ENCODE results near the gene TMED10.

The TMED10 gene
- total RNA-seq, result 134 to 276 (median 234) reads per million in 9 experiments

- ATAC-seq (replicated peaks), result peak; percentile 77
- no peaks in the 10 kb centered on the region for H3K27me3 Mint-ChIP-seq
- H3K27ac Mint-ChIP-seq, result peak within 1 kb of the TSS; percentile 99 to 100
- H3K36me3 Mint-ChIP-seq (ENCODE audit: insufficient read depth), result peaks cover 40% of the 10 kb centered on the region
- H3K9me3 Mint-ChIP-seq, result no peaks in the 10 kb centered on the region
- DNase-seq, result peak; percentile 90 to 95 (median 92)
- H3K4me3 Mint-ChIP-seq, result peak within 1 kb of the TSS; percentile 87 to 99
- H3K4me1 Mint-ChIP-seq (ENCODE audit: low read depth in 2 of 2), result peaks cover 30 to 31% of the 10 kb centered on the region in 2 donors
Observed at GRCh38 chr14:75176142-75176820, at the start of gene TMED10. Gene TMED10, minus strand, starts transcription at chr14:75176612. Its CDS starts 33 bp downstream, at chr14:75176579.

- H3K9me3 Mint-ChIP-seq, result no peaks in the 10 kb centered on the region
- DNase-seq (no peak), ATAC-seq (replicated peaks) (no peak)
- no peaks in the 10 kb centered on the region for H3K27me3 Mint-ChIP-seq
- peaks cover 22 to 36% of the 10 kb centered on the region in 2 donors for H3K4me1 Mint-ChIP-seq (ENCODE audit: low read depth in 2 of 2)
- H3K27ac Mint-ChIP-seq, result no peak overlapping the region
- H3K36me3 Mint-ChIP-seq (ENCODE audit: insufficient read depth), result no peaks in the 10 kb centered on the region
- H3K4me3 Mint-ChIP-seq, result no peak overlapping the region
Observed at GRCh38 chr14:75224561-75224960, 48.1 kb upstream of the TMED10 start.

GRCh38 chr14:75223664-75224154 lies 47.3 kb upstream of the TMED10 start:
- Mint-ChIP-seq H3K27me3 (no peaks in the 10 kb centered on the region), H3K9me3 (no peaks in the 10 kb centered on the region), H3K4me1 (ENCODE audit: low read depth in 2 of 2) (peaks cover 14 to 28% of the 10 kb centered on the region in 2 donors), H3K27ac (no peak overlapping the region), H3K4me3 (no peak overlapping the region), H3K36me3 (ENCODE audit: insufficient read depth) (no peaks in the 10 kb centered on the region)
- no peak for ATAC-seq (replicated peaks)
- DNase-seq, result no peak

- ATAC-seq (replicated peaks) (no peak), DNase-seq (no peak)
- no peak overlapping the region for H3K4me3 Mint-ChIP-seq
- H3K9me3 Mint-ChIP-seq, result no peaks in the 10 kb centered on the region
- no peaks in the 10 kb centered on the region for H3K36me3 Mint-ChIP-seq (ENCODE audit: insufficient read depth)
- H3K4me1 Mint-ChIP-seq (ENCODE audit: low read depth in 2 of 2), result peaks cover 5 to 14% of the 10 kb centered on the region in 2 donors
- no peaks in the 10 kb centered on the region for H3K27me3 Mint-ChIP-seq
- H3K27ac Mint-ChIP-seq, result no peak overlapping the region
Observed at GRCh38 chr14:75222208-75222701, 45.8 kb upstream of the TMED10 start.

GRCh38 chr14:75221797-75222196 lies 45.4 kb upstream of the TMED10 start:
- Mint-ChIP-seq H3K9me3 (no peaks in the 10 kb centered on the region), H3K27ac (no peak overlapping the region), H3K36me3 (ENCODE audit: insufficient read depth) (no peaks in the 10 kb centered on the region), H3K4me1 (ENCODE audit: low read depth in 2 of 2) (peaks cover 5 to 12% of the 10 kb centered on the region in 2 donors), H3K27me3 (no peaks in the 10 kb centered on the region), H3K4me3 (no peak overlapping the region)
- DNase-seq (no peak), ATAC-seq (replicated peaks) (no peak)

GRCh38 chr14:75220156-75220555 lies 43.7 kb upstream of the TMED10 start:
- H3K27me3 Mint-ChIP-seq, result no peaks in the 10 kb centered on the region
- peak overlapping the region in 1 of 2 donors; percentile 33 for H3K27ac Mint-ChIP-seq
- H3K4me3 Mint-ChIP-seq, result no peak overlapping the region
- H3K9me3 Mint-ChIP-seq, result no peaks in the 10 kb centered on the region
- DNase-seq (no peak), ATAC-seq (replicated peaks) (no peak)
- peaks cover 10 to 17% of the 10 kb centered on the region in 2 donors for H3K4me1 Mint-ChIP-seq (ENCODE audit: low read depth in 2 of 2)
- peaks cover 2% of the 10 kb centered on the region for H3K36me3 Mint-ChIP-seq (ENCODE audit: insufficient read depth)

GRCh38 chr14:75217508-75218206 lies 41.2 kb upstream of the TMED10 start:
- no peak for DNase-seq
- no peak for ATAC-seq (replicated peaks)
- H3K9me3 Mint-ChIP-seq, result no peaks in the 10 kb centered on the region
- no peak overlapping the region for H3K4me3 Mint-ChIP-seq
- no peaks in the 10 kb centered on the region for H3K27me3 Mint-ChIP-seq
- no peak overlapping the region for H3K27ac Mint-ChIP-seq
- peaks cover 5% of the 10 kb centered on the region for H3K36me3 Mint-ChIP-seq (ENCODE audit: insufficient read depth)
- H3K4me1 Mint-ChIP-seq (ENCODE audit: low read depth in 2 of 2), result peaks cover 11 to 19% of the 10 kb centered on the region in 2 donors

GRCh38 chr14:75216427-75217006 lies 40.1 kb upstream of the TMED10 start:
- H3K27ac Mint-ChIP-seq, result peak overlapping the region in 1 of 2 donors; percentile 44
- H3K9me3 Mint-ChIP-seq, result no peaks in the 10 kb centered on the region
- ATAC-seq (replicated peaks) (no peak), DNase-seq (no peak)
- H3K36me3 Mint-ChIP-seq (ENCODE audit: insufficient read depth), result peaks cover 5% of the 10 kb centered on the region
- no peaks in the 10 kb centered on the region for H3K27me3 Mint-ChIP-seq
- H3K4me1 Mint-ChIP-seq (ENCODE audit: low read depth in 2 of 2), result peaks cover 11 to 19% of the 10 kb centered on the region in 2 donors
- H3K4me3 Mint-ChIP-seq, result no peak overlapping the region

GRCh38 chr14:75215520-75215919 lies 39.1 kb upstream of the TMED10 start:
- ATAC-seq (replicated peaks), result no peak
- Mint-ChIP-seq H3K27me3 (no peaks in the 10 kb centered on the region), H3K27ac (peak overlapping the region; percentile 12 to 78), H3K36me3 (ENCODE audit: insufficient read depth) (peaks cover 5% of the 10 kb centered on the region), H3K4me1 (ENCODE audit: low read depth in 2 of 2) (peaks cover 11 to 19% of the 10 kb centered on the region in 2 donors), H3K4me3 (peak overlapping the region; percentile 45 to 62), H3K9me3 (no peaks in the 10 kb centered on the region)
- DNase-seq, result no peak

- Mint-ChIP-seq H3K9me3 (no peaks in the 10 kb centered on the region), H3K4me1 (ENCODE audit: low read depth in 2 of 2) (peaks cover 11 to 19% of the 10 kb centered on the region in 2 donors), H3K27me3 (no peaks in the 10 kb centered on the region), H3K27ac (no peak overlapping the region), H3K4me3 (peak overlapping the region in 1 of 2 donors; percentile 62), H3K36me3 (ENCODE audit: insufficient read depth) (peaks cover 5% of the 10 kb centered on the region)
- DNase-seq (no peak), ATAC-seq (replicated peaks) (peak; percentile 82)
Observed at GRCh38 chr14:75214558-75214957, 38.1 kb upstream of the TMED10 start.

GRCh38 chr14:75213172-75213571 lies 36.8 kb upstream of the TMED10 start:
- Mint-ChIP-seq H3K4me1 (ENCODE audit: low read depth in 2 of 2) (peaks cover 11 to 19% of the 10 kb centered on the region in 2 donors), H3K27ac (no peak overlapping the region), H3K36me3 (ENCODE audit: insufficient read depth) (peaks cover 5% of the 10 kb centered on the region), H3K9me3 (no peaks in the 10 kb centered on the region), H3K4me3 (no peak overlapping the region), H3K27me3 (no peaks in the 10 kb centered on the region)
- ATAC-seq (replicated peaks), result no peak
- DNase-seq, result no peak

- DNase-seq, result no peak
- no peak for ATAC-seq (replicated peaks)
- H3K27ac Mint-ChIP-seq, result no peak overlapping the region
- H3K36me3 Mint-ChIP-seq (ENCODE audit: insufficient read depth), result no peaks in the 10 kb centered on the region
- H3K4me3 Mint-ChIP-seq, result no peak overlapping the region
- no peaks in the 10 kb centered on the region for H3K27me3 Mint-ChIP-seq
- H3K4me1 Mint-ChIP-seq (ENCODE audit: low read depth in 2 of 2), result peaks cover 10 to 11% of the 10 kb centered on the region in 2 donors
- H3K9me3 Mint-ChIP-seq, result no peaks in the 10 kb centered on the region
Observed at GRCh38 chr14:75208843-75209242, 32.4 kb upstream of the TMED10 start.

- ATAC-seq (replicated peaks), result no peak
- no peak overlapping the region for H3K4me3 Mint-ChIP-seq
- peaks cover 5 to 10% of the 10 kb centered on the region in 2 donors for H3K4me1 Mint-ChIP-seq (ENCODE audit: low read depth in 2 of 2)
- no peaks in the 10 kb centered on the region for H3K27me3 Mint-ChIP-seq
- peak overlapping the region in 1 of 2 donors; percentile 65 for H3K27ac Mint-ChIP-seq
- no peaks in the 10 kb centered on the region for H3K36me3 Mint-ChIP-seq (ENCODE audit: insufficient read depth)
- no peaks in the 10 kb centered on the region for H3K9me3 Mint-ChIP-seq
- no peak for DNase-seq
Observed at GRCh38 chr14:75206190-75206589, 29.8 kb upstream of the TMED10 start.

All from effector memory CD8-positive, alpha-beta T cell (primary cell).